GM23248 (cell line): ENCODE data around the gene CBLN1. TPM values are rescaled to one million over a fixed set of nuclear protein-coding genes. Genes with fewer than 3 reads are reported as not detected.

ENCODE experiments used
- DNase-seq: peaks from one replicate; pipeline ENCODE4 v3.0.0-alpha.2; 2015
- H2AFZ ChIP-seq: fragments of 200-600 bp; sonication (generic); 2 replicates; pipeline ENCODE4 v1.6.1; 2016; ENCODE audit warnings: antibody characterized with exemption
- H3F3A ChIP-seq: fragments of 200-600 bp; sonication (generic); 2 replicates; pipeline ENCODE4 v1.6.1; 2016; ENCODE audit warnings: mild to moderate bottlenecking, antibody characterized with exemption, mixed run types; ENCODE audit not compliant: insufficient read depth
- H3K27ac ChIP-seq: fragments of 200-600 bp; sonication (generic); 2 replicates; pipeline ENCODE4 v1.5.1; 2016; ENCODE audit warnings: mild to moderate bottlenecking
- H3K27me3 ChIP-seq: fragments of 200-600 bp; sonication (generic); replicated peaks from 2 replicates; pipeline ENCODE4 v1.6.1; 2016; ENCODE audit warnings: mild to moderate bottlenecking; ENCODE audit not compliant: insufficient read depth
- H3K36me3 ChIP-seq: fragments of 200-600 bp; sonication (generic); 2 replicates; pipeline ENCODE4 v1.6.1; 2016; ENCODE audit warnings: low read depth, mild to moderate bottlenecking
- H3K4me1 ChIP-seq: fragments of 200-600 bp; sonication (generic); 2 replicates; pipeline ENCODE4 v1.6.1; 2016; ENCODE audit warnings: mild to moderate bottlenecking; ENCODE audit not compliant: insufficient read depth
- H3K4me2 ChIP-seq: fragments of 200-600 bp; sonication (generic); one replicate; pipeline ENCODE4 v1.6.1; 2016; ENCODE audit warnings: mild to moderate bottlenecking; ENCODE audit not compliant: unreplicated experiment
- H3K4me3 ChIP-seq: fragments of 200-600 bp; sonication (generic); 2 replicates; pipeline ENCODE4 v1.5.1; 2016; ENCODE audit warnings: mild to moderate bottlenecking
- H3K79me2 ChIP-seq: fragments of 200-600 bp; sonication (generic); 2 replicates; pipeline ENCODE4 v1.6.1; 2016; ENCODE audit warnings: mild to moderate bottlenecking; ENCODE audit not compliant: insufficient read depth
- H3K9ac ChIP-seq: fragments of 200-600 bp; sonication (generic); 2 replicates; pipeline ENCODE4 v1.6.1; 2016; ENCODE audit warnings: mild to moderate bottlenecking
- H3K9me2 ChIP-seq: fragments of 200-600 bp; sonication (generic); 2 replicates; pipeline ENCODE4 v1.6.1; 2016; ENCODE audit warnings: mixed run types, mild to moderate bottlenecking, moderate library complexity; ENCODE audit not compliant: insufficient read depth
- H3K9me3 ChIP-seq: fragments of 200-600 bp; sonication (generic); one replicate; pipeline ENCODE4 v1.6.1; 2017; ENCODE audit warnings: low read depth
- H4K20me1 ChIP-seq: fragments of 200-600 bp; sonication (generic); 2 replicates; pipeline ENCODE4 v1.6.0; 2016; ENCODE audit not compliant: insufficient read depth
- EZH2 ChIP-seq: fragments of 200-600 bp; sonication (generic); IDR thresholded peaks from 2 replicates; pipeline ENCODE4 v1.6.1; 2018; ENCODE audit warnings: antibody characterized with exemption, mild to moderate bottlenecking; ENCODE audit not compliant: insufficient read depth, poor library complexity, severe bottlenecking
- EZH2phosphoT487 ChIP-seq: fragments of 200-600 bp; sonication (generic); IDR thresholded peaks from 2 replicates; pipeline ENCODE4 v1.6.1; 2018; ENCODE audit warnings: antibody characterized with exemption, moderate library complexity, mild to moderate bottlenecking, low read depth; ENCODE audit not compliant: insufficient read depth
- WGBS, 2 experiments: methylation state at CpG; one replicate each; pipeline ENCODE4 v1.1.6; 2015 to 2017; ENCODE audit warnings: low lambda C conversion rate in 2 of 2, low coverage in 1 of 2; ENCODE audit errors: missing lambda C conversion rate in 2 of 2; 5-methylcytosine and 5-hydroxymethylcytosine counted together
- in situ Hi-C: fragments of 300-500 bp; cut with MboI; formaldehyde crosslinking; loops from 2 replicates; pipeline ENCODE4 v1.15.0; 2020
- polyA plus RNA-seq: library from polyadenylated mRNA; unstranded; fragments of >200 nt; fragmentation: Nextera tagmentation; extraction: Ambion mirVana; gene quantifications from 2 replicates; pipeline ENCODE4 v1.2.1, GENCODE V29; 2016
- total RNA-seq: library from RNA; depleted of rRNA; stranded (reverse); fragments of >200 nt; shearing (Covaris generic); gene quantifications from 2 replicates; pipeline ENCODE4 v1.2.3, GENCODE V29; 2014

The CBLN1 gene
- total and polyA plus RNA-seq, 2 experiments from 2014 or later: not detected

DNA sequence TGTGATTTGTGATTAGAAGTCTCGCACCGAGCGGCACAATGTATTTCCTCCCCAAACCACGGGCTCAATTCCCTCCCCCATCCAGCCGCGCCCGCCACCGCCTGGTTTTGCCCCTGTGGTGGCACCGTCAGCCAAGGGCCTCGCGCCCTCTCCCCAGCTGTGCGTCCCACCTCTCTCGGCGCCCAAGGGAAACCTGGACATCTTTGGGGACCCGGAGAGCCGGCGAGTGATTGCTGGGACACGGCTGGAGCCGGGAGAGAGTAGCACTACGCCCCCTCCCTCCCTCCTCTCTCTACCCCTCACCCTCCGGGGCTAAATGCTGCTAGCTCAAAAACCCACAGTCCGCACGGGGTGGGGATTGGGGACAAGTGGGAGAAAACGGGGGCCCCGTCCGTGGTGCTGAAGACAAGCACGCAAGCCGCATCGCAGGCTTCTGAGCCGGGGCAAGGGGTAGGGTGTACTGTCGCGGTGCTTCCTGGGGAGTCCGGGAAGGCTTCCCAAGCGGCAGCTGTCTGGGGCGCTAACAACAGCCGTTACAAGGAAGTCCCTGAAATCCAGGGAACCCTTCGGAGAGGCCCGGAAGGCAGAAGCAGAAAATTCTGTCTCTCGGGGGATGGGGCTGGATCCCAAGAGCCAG is 1.4 kb downstream of the CBLN1 start:
- no peak for TF ChIP-seq EZH2phosphoT487
- peak; percentile 24 for TF ChIP-seq EZH2
- WGBS, 2 experiments: 3 to 5% methylated on average over 27 to 39 of the region's 39 CpGs
- Histone ChIP-seq H2AFZ (no peak overlapping the region), H3K36me3 (no peaks in the 10 kb centered on the region), H3K9me3 (no peaks in the 10 kb centered on the region), H3K4me1 (no peaks in the 10 kb centered on the region), H3F3A (no peaks in the 10 kb centered on the region), H3K9me2 (no peaks in the 10 kb centered on the region), H3K4me2 (no peak overlapping the region), H3K4me3 (no peak overlapping the region), H3K79me2 (no peaks in the 10 kb centered on the region), H4K20me1 (no peaks in the 10 kb centered on the region), H3K9ac (no peak overlapping the region), H3K27ac (no peak overlapping the region), H3K27me3 (peaks cover 85% of the 10 kb centered on the region)
- DNase-seq: peak; percentile 22
- in situ Hi-C loops: no loop called here

DNA sequence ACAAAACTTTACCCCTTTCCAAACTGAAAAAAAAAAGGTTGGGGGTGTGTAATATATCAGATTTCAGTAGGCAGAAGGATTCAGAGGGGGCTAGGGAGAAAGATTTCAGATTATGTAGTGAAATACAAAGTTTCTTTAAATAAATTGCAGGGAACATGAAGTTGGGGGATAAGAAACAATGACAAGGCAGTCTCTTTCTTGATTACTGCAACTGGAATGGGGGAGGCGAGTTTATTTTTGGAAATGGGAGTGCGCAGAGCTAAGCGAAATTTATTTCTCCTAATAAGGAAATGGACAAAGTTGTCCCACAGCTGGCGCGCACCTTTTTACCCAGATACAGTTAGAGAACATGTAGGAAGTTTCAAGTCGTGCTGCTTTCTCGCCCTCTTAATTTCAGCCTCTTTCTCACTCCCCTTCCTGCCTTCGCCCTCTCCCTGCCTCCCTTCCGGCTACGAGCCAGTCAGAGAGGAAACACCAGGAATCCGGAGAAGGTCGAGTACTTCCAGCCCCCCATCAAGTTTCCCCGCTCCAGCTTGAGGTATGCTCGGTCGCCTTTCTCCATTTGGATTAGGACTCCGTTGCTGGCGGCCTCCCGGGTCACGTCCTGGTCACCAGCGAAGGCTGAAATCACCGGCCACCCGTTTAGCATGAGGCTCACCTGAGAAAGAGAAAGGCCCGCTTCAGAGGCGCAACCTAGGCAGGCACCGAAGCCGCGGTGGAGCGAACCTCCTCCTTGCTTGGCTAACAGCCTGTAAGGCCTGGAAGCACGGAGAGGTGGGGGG is 2.5 kb downstream of the CBLN1 start:
- no peak overlapping the region for H3K9ac ChIP-seq
- WGBS, 2 experiments: 2 to 3% methylated on average over 21 to 29 of the region's 29 CpGs
- no peaks in the 10 kb centered on the region for H3K9me2 ChIP-seq
- no peak overlapping the region for H3K27ac ChIP-seq
- H3K4me1 ChIP-seq: no peaks in the 10 kb centered on the region
- DNase-seq: no peak
- no peak overlapping the region for H3K4me3 ChIP-seq
- no peaks in the 10 kb centered on the region for H3K9me3 ChIP-seq
- TF ChIP-seq EZH2phosphoT487: 0 out of 2 replicates have a peak, but pooled peaks have one; percentile 33
- no peak for TF ChIP-seq EZH2
- H3K79me2 ChIP-seq: no peaks in the 10 kb centered on the region
- H3K36me3 ChIP-seq: no peaks in the 10 kb centered on the region
- in situ Hi-C loops: no loop called here
- H3K4me2 ChIP-seq: no peak overlapping the region
- H3F3A ChIP-seq: no peaks in the 10 kb centered on the region
- peaks cover 86% of the 10 kb centered on the region for H3K27me3 ChIP-seq
- no peak overlapping the region for H2AFZ ChIP-seq
- H4K20me1 ChIP-seq: no peaks in the 10 kb centered on the region

DNA sequence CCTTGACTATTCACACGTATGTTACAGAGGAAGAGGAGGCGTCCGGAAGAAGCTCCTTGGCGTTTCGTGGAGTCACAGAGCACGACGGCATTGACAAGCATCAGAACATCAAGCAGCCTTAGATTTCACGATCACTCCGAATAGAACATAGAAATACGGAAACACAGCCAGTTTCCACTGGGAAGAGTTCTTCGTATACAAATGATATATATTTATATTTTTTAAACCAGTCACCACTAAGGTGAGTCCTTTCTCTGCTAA is 3.1 kb downstream of the CBLN1 start:
- no peak for DNase-seq
- in situ Hi-C loops: no loop called here
- no peaks in the 10 kb centered on the region for H3K36me3 ChIP-seq
- no peak overlapping the region for H3K4me3 ChIP-seq
- H3K9me3 ChIP-seq: no peaks in the 10 kb centered on the region
- WGBS, 2 experiments: 11% methylated on average over 11 of the region's 11 CpGs
- no peaks in the 10 kb centered on the region for H3K4me1 ChIP-seq
- no peaks in the 10 kb centered on the region for H4K20me1 ChIP-seq
- no peak overlapping the region for H3K4me2 ChIP-seq
- H3K9me2 ChIP-seq: no peaks in the 10 kb centered on the region
- no peak overlapping the region for H3K27ac ChIP-seq
- H3K79me2 ChIP-seq: no peaks in the 10 kb centered on the region
- TF ChIP-seq EZH2phosphoT487: no peak
- TF ChIP-seq EZH2: no peak
- no peak overlapping the region for H2AFZ ChIP-seq
- peaks cover 88% of the 10 kb centered on the region for H3K27me3 ChIP-seq
- no peaks in the 10 kb centered on the region for H3F3A ChIP-seq
- no peak overlapping the region for H3K9ac ChIP-seq

DNA sequence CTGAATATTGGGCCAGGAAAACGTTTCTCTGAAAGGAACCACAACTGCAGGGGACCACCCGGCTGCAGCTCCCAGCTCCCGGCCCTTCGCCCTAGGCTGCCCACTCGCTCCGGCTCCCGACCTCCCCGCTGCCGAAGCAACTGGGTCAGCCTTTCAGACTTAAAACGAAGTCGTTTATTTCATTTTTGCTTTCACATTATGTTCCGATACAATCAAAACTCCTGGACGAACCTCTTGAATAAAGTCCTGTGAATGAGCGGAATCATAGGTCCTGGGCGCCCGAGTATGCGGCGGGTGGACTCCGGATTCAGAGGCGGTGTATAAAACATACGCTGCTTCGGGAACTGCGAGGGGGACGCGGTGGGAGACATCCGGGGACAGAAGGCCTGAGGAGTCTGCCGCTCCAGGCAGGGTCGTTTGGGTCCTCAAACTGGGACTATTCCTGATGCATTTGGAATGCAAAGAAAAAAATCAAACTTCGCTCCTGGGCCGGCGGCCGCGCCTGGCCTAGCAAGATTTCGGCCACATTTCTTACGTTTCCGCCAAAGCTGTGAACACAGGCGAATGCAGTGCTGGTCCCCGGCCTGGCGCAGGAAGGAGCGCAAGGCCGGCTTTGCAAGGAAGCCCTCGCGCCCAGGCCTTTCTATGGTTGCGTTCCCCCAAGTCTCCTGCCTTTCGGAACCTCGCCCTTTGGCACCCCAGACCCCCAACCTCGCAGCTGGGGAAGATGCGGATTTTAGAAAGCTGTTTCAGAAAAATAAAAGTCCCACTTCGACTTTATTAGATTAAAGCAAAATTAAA is 3.7 kb downstream of the CBLN1 start:
- H3K36me3 ChIP-seq: no peaks in the 10 kb centered on the region
- WGBS, 2 experiments: 8 to 9% methylated on average over 49 of the region's 49 CpGs
- H3K4me1 ChIP-seq: no peaks in the 10 kb centered on the region
- H3K9me3 ChIP-seq: no peaks in the 10 kb centered on the region
- H3K9ac ChIP-seq: no peak overlapping the region
- no peak overlapping the region for H3K27ac ChIP-seq
- in situ Hi-C loops: no loop called here
- no peak for DNase-seq
- H3K9me2 ChIP-seq: no peaks in the 10 kb centered on the region
- H3K79me2 ChIP-seq: no peaks in the 10 kb centered on the region
- H3K4me2 ChIP-seq: no peak overlapping the region
- TF ChIP-seq EZH2: peak; percentile 85
- TF ChIP-seq EZH2phosphoT487: peak; percentile 52; the same call in 1 of the 2 replicates
- no peaks in the 10 kb centered on the region for H4K20me1 ChIP-seq
- H2AFZ ChIP-seq: no peak overlapping the region
- no peak overlapping the region for H3K4me3 ChIP-seq
- H3F3A ChIP-seq: no peaks in the 10 kb centered on the region
- peaks cover 83% of the 10 kb centered on the region for H3K27me3 ChIP-seq
